Measurements from ENCODE around the gene EYS. TPM values are rescaled to one million over a fixed set of nuclear protein-coding genes. Genes with fewer than 3 reads are reported as not detected.

The EYS gene
- total RNA-seq, 1 experiment from 2014 or later: not detected

DNA sequence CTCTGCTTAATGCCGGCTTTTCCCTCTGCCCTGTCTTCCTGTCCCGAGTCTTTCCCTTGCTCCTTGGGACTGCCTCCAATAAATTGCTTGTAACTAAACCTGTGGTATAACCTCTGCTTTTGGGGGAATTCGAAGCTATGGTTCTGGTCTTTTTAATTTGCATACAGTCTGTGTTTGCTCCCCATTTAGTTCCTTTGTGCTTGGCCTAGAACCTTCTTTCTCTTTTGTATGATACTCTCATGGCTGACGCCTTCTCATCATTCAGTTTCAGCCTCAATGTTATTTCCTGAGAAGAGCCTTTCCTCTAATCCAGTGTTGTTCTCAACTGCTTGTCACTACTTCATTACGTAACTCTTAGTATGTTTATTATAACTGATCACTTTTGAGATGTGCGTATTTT, 1823.4 kb downstream of the EYS start:
- no TSS peak for BruUV-seq (replicated peaks)

DNA sequence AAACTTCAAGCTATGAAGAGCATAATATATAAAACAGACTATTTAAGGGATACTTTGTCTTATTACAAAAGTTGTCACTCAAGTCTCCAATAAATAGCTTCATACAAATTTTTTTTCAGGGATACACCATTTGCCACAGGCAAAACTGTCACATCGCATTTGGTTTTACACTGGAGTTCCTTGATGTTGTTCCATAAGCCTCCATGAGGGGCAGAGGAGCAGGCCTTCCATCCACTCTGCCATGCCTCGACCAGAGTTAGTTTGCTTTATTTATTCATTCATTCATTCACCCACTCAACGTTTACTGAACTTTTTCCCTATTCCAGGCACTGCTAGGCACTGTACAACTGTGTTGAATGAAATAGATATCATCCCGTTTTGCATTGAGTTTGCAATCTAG, 1824.8 kb downstream of the EYS start:
- Histone ChIP-seq H4K20me1 (ENCODE audit: insufficient read depth) (no peaks in the 10 kb centered on the region), H3K9me2 (ENCODE audit: insufficient read depth) (no peaks in the 10 kb centered on the region), H3K4me3 (replicated peaks in 1 of 2; ENCODE audit: low read depth in 1 of 2, low read length in 2 of 2) (no peak overlapping the region), H3K36me3 (ENCODE audit: control insufficient read depth in 1 of 2, insufficient read depth in 2 of 2, low read length in 2 of 2) (no peaks in the 10 kb centered on the region), H3K4me1 (ENCODE audit: control insufficient read depth in 1 of 2, insufficient read depth in 2 of 2, low read length in 2 of 2) (no peaks in the 10 kb centered on the region), H3K27ac (ENCODE audit: low read depth, low read length) (no peak overlapping the region), H3K27me3 (ENCODE audit: insufficient read depth, low read length) (no peaks in the 10 kb centered on the region), H3K9me3 (ENCODE audit: control insufficient read depth in 1 of 2, insufficient read depth in 1 of 2, low read depth in 1 of 2, low read length in 2 of 2) (no peaks in the 10 kb centered on the region), H3K4me2 (ENCODE audit: low read length) (no peak overlapping the region), H3K79me2 (ENCODE audit: insufficient read depth, low read length) (no peaks in the 10 kb centered on the region), H3K9ac (ENCODE audit: low read length) (no peak overlapping the region), H2AFZ (ENCODE audit: low read depth, low read length, poor library complexity, severe bottlenecking) (no peak overlapping the region)
- intact Hi-C loops (cut with micrococcal nuclease): no loop called here
- peak; percentile 83 for ATAC-seq
- peak; percentile 7 for DNase-seq (ENCODE audit: low read depth, low spot score)
- no TSS peak for BruUV-seq (replicated peaks)
- CTCF ChIA-PET: no interaction called here
- TF ChIP-seq, protein P1, sequence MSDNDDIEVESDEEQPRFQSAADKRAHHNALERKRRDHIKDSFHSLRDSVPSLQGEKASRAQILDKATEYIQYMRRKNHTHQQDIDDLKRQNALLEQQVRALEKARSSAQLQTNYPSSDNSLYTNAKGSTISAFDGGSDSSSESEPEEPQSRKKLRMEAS (IDR thresholded peaks at IDR 0.05): no peak
- TF ChIP-seq, protein P2, sequence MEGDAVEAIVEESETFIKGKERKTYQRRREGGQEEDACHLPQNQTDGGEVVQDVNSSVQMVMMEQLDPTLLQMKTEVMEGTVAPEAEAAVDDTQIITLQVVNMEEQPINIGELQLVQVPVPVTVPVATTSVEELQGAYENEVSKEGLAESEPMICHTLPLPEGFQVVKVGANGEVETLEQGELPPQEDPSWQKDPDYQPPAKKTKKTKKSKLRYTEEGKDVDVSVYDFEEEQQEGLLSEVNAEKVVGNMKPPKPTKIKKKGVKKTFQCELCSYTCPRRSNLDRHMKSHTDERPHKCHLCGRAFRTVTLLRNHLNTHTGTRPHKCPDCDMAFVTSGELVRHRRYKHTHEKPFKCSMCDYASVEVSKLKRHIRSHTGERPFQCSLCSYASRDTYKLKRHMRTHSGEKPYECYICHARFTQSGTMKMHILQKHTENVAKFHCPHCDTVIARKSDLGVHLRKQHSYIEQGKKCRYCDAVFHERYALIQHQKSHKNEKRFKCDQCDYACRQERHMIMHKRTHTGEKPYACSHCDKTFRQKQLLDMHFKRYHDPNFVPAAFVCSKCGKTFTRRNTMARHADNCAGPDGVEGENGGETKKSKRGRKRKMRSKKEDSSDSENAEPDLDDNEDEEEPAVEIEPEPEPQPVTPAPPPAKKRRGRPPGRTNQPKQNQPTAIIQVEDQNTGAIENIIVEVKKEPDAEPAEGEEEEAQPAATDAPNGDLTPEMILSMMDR (IDR thresholded peaks at IDR 0.05 in 2 of 3, conservative IDR thresholded peaks at IDR 0.05 in 1 of 3; ENCODE audit: borderline replicate concordance in 1 of 3, insufficient read depth in 1 of 3, low read depth in 2 of 3, low read length in 2 of 3): peak in 2 of 3 experiments; percentile 46 to 50; a peak in 4 of 6 replicates
- POLR2A ChIA-PET: no interaction called here
- RAD21 ChIA-PET (ENCODE audit: low non-redundant PET in 1 of 2, low total read pairs in 2 of 2, uncharacterized antibody in 2 of 2, unreplicated experiment in 2 of 2): no interaction called here

More for the DNA sequence above, 1823.4 kb downstream of the EYS start:
- ATAC-seq (no peak), DNase-seq (ENCODE audit: low read depth, low spot score) (no peak)
- ChIA-PET POLR2A (no interaction called here), RAD21 (ENCODE audit: low non-redundant PET in 1 of 2, low total read pairs in 2 of 2, uncharacterized antibody in 2 of 2, unreplicated experiment in 2 of 2) (no interaction called here), CTCF (no interaction called here)
- H3K27ac ChIP-seq (ENCODE audit: low read depth, low read length): no peak overlapping the region
- no peaks in the 10 kb centered on the region for H3K9me3 ChIP-seq (ENCODE audit: control insufficient read depth in 1 of 2, insufficient read depth in 1 of 2, low read depth in 1 of 2, low read length in 2 of 2)
- no peaks in the 10 kb centered on the region for H3K27me3 ChIP-seq (ENCODE audit: insufficient read depth, low read length)
- no peaks in the 10 kb centered on the region for H3K9me2 ChIP-seq (ENCODE audit: insufficient read depth)
- no peaks in the 10 kb centered on the region for H3K36me3 ChIP-seq (ENCODE audit: control insufficient read depth in 1 of 2, insufficient read depth in 2 of 2, low read length in 2 of 2)
- TF ChIP-seq, protein P3, sequence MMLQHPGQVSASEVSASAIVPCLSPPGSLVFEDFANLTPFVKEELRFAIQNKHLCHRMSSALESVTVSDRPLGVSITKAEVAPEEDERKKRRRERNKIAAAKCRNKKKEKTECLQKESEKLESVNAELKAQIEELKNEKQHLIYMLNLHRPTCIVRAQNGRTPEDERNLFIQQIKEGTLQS (IDR thresholded peaks at IDR 0.05): no peak
- no peak for TF ChIP-seq ZNF274 (IDR thresholded peaks at IDR 0.05; ENCODE audit: low read depth, low read length)
- TF ChIP-seq, protein P4, sequence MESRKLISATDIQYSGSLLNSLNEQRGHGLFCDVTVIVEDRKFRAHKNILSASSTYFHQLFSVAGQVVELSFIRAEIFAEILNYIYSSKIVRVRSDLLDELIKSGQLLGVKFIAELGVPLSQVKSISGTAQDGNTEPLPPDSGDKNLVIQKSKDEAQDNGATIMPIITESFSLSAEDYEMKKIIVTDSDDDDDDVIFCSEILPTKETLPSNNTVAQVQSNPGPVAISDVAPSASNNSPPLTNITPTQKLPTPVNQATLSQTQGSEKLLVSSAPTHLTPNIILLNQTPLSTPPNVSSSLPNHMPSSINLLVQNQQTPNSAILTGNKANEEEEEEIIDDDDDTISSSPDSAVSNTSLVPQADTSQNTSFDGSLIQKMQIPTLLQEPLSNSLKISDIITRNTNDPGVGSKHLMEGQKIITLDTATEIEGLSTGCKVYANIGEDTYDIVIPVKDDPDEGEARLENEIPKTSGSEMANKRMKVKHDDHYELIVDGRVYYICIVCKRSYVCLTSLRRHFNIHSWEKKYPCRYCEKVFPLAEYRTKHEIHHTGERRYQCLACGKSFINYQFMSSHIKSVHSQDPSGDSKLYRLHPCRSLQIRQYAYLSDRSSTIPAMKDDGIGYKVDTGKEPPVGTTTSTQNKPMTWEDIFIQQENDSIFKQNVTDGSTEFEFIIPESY (IDR thresholded peaks at IDR 0.05; ENCODE audit: extremely low read depth, insufficient replicate concordance, low read length): no peak
- no peak overlapping the region for H3K9ac ChIP-seq (ENCODE audit: low read length)
- no peak overlapping the region for H3K4me2 ChIP-seq (ENCODE audit: low read length)
- no peak overlapping the region for H2AFZ ChIP-seq (ENCODE audit: low read depth, low read length, poor library complexity, severe bottlenecking)
- no peaks in the 10 kb centered on the region for H3K79me2 ChIP-seq (ENCODE audit: insufficient read depth, low read length)
- intact Hi-C loops (cut with micrococcal nuclease): no loop called here
- no peak overlapping the region for H3K4me3 ChIP-seq (replicated peaks in 1 of 2; ENCODE audit: low read depth in 1 of 2, low read length in 2 of 2)
- no peaks in the 10 kb centered on the region for H3K4me1 ChIP-seq (ENCODE audit: control insufficient read depth in 1 of 2, insufficient read depth in 2 of 2, low read length in 2 of 2)
- no peaks in the 10 kb centered on the region for H4K20me1 ChIP-seq (ENCODE audit: insufficient read depth)
